MM.1S (cell line): ENCODE measurements around the gene BAG5.

ENCODE experiments used
- DNase-seq: peaks from one replicate; pipeline ENCODE4 v3.0.0-alpha.2; 2015
- H2AFZ ChIP-seq: fragments of 300-600 bp; sonication (generic); 2 replicates; pipeline ENCODE4 v1.6.0; 2016; ENCODE audit warnings: antibody characterized with exemption, low read length
- H3F3A ChIP-seq: fragments of 300-600 bp; sonication (generic); 2 replicates; pipeline ENCODE4 v1.6.1; 2016; ENCODE audit warnings: mild to moderate bottlenecking, antibody characterized with exemption, low read length, moderate library complexity, mixed read lengths; ENCODE audit not compliant: insufficient read depth
- H3K27ac ChIP-seq: fragments of 300-600 bp; sonication (generic); 2 replicates; pipeline ENCODE4 v1.5.1; 2016; ENCODE audit warnings: mild to moderate bottlenecking, low read length
- H3K27me3 ChIP-seq: fragments of 300-600 bp; sonication (generic); replicated peaks from 2 replicates; pipeline ENCODE4 v1.6.0; 2016; ENCODE audit warnings: low read length; ENCODE audit not compliant: insufficient read depth
- H3K36me3 ChIP-seq: fragments of 300-600 bp; sonication (generic); replicated peaks from 2 replicates; pipeline ENCODE4 v1.6.1; 2016; ENCODE audit warnings: mild to moderate bottlenecking, low read length, mixed read lengths; ENCODE audit not compliant: insufficient read depth
- H3K4me1 ChIP-seq: fragments of 300-600 bp; sonication (generic); 2 replicates; pipeline ENCODE4 v1.6.1; 2016; ENCODE audit warnings: low read length, mixed read lengths
- H3K4me2 ChIP-seq: fragments of 300-600 bp; sonication (generic); 2 replicates; pipeline ENCODE4 v1.6.0; 2016; ENCODE audit warnings: low read depth, low read length
- H3K4me3 ChIP-seq: fragments of 300-600 bp; sonication (generic); 2 replicates; pipeline ENCODE4 v1.5.1; 2016; ENCODE audit warnings: low read length, mixed read lengths
- H3K79me2 ChIP-seq: fragments of 300-600 bp; sonication (generic); 2 replicates; pipeline ENCODE4 v1.6.1; 2016; ENCODE audit warnings: mixed run types, low read length, mixed read lengths
- H3K9ac ChIP-seq: fragments of 300-600 bp; sonication (generic); 2 replicates; pipeline ENCODE4 v1.6.1; 2016; ENCODE audit warnings: low read length, mixed read lengths
- H3K9me2 ChIP-seq: fragments of 300-600 bp; sonication (generic); replicated peaks from 2 replicates; pipeline ENCODE4 v1.6.1; 2016; ENCODE audit warnings: mild to moderate bottlenecking, low read length, mixed read lengths; ENCODE audit not compliant: insufficient read depth
- H3K9me3 ChIP-seq: fragments of 300-600 bp; sonication (generic); replicated peaks from 2 replicates; pipeline ENCODE4 v1.6.1; 2016; ENCODE audit warnings: mild to moderate bottlenecking, low read length, mixed read lengths; ENCODE audit not compliant: insufficient read depth
- H4K20me1 ChIP-seq: fragments of 300-600 bp; sonication (generic); 2 replicates; pipeline ENCODE4 v1.6.1; 2016; ENCODE audit warnings: mild to moderate bottlenecking, low read length, moderate library complexity, mixed read lengths; ENCODE audit not compliant: insufficient read depth
- EZH2 ChIP-seq: fragments of 300-600 bp; sonication (generic); optimal IDR thresholded peaks from 2 replicates; pipeline ENCODE3; 2017; ENCODE audit warnings: low read depth, mild to moderate bottlenecking, antibody characterized with exemption, low read length, mixed read lengths
- EZH2phosphoT487 ChIP-seq: fragments of 300-600 bp; sonication (generic); IDR thresholded peaks from 2 replicates; pipeline ENCODE4 v1.6.1; 2018; ENCODE audit warnings: antibody characterized with exemption, low read length
- TF ChIP-seq, protein P1 (sequence below): fragments of 300-600 bp; sonication (generic); IDR thresholded peaks from 2 replicates; pipeline ENCODE4 v1.5.1; 2016; ENCODE audit warnings: antibody characterized with exemption, low read length, mixed read lengths

BAG5 gene

DNA sequence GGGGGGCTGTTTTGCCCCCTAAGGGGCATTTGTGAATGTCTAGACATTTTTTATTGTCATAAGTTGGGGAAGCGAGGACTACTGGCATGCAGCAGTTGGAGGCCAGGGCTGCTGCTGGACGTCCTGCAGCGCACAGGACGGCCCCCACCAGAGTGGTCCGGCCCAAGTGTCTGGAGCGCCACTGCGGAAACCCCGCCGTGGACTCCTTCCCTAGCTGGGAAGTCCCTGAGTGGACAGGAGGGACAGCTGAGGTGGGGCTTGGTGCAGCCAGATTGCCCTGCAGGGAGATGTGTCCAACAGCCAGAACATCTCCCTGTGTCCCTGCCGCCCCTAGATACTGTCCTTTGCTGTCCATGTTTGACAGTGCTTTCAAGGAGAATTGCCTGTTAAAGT lies 45.3 kb downstream of the BAG5 start:
- no peaks in the 10 kb centered on the region for H3K36me3 ChIP-seq
- H3K27me3 ChIP-seq = no peaks in the 10 kb centered on the region; the same call in 1 of the 2 replicates
- no peak for DNase-seq
- no peaks in the 10 kb centered on the region for H3K9me3 ChIP-seq
- no peaks in the 10 kb centered on the region for H4K20me1 ChIP-seq
- H3K79me2 ChIP-seq = no peaks in the 10 kb centered on the region
- H3K4me3 ChIP-seq = no peak overlapping the region
- H3K27ac ChIP-seq = no peak overlapping the region
- no peak overlapping the region for H3K9ac ChIP-seq
- no peaks in the 10 kb centered on the region for H3K9me2 ChIP-seq
- no peaks in the 10 kb centered on the region for H3K4me1 ChIP-seq
- H2AFZ ChIP-seq = no peak overlapping the region
- no peak overlapping the region for H3K4me2 ChIP-seq
- TF ChIP-seq EZH2phosphoT487 (no peak), EZH2 (no peak)
- TF ChIP-seq, protein P1, sequence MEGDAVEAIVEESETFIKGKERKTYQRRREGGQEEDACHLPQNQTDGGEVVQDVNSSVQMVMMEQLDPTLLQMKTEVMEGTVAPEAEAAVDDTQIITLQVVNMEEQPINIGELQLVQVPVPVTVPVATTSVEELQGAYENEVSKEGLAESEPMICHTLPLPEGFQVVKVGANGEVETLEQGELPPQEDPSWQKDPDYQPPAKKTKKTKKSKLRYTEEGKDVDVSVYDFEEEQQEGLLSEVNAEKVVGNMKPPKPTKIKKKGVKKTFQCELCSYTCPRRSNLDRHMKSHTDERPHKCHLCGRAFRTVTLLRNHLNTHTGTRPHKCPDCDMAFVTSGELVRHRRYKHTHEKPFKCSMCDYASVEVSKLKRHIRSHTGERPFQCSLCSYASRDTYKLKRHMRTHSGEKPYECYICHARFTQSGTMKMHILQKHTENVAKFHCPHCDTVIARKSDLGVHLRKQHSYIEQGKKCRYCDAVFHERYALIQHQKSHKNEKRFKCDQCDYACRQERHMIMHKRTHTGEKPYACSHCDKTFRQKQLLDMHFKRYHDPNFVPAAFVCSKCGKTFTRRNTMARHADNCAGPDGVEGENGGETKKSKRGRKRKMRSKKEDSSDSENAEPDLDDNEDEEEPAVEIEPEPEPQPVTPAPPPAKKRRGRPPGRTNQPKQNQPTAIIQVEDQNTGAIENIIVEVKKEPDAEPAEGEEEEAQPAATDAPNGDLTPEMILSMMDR = no peak
- no peaks in the 10 kb centered on the region for H3F3A ChIP-seq

DNA sequence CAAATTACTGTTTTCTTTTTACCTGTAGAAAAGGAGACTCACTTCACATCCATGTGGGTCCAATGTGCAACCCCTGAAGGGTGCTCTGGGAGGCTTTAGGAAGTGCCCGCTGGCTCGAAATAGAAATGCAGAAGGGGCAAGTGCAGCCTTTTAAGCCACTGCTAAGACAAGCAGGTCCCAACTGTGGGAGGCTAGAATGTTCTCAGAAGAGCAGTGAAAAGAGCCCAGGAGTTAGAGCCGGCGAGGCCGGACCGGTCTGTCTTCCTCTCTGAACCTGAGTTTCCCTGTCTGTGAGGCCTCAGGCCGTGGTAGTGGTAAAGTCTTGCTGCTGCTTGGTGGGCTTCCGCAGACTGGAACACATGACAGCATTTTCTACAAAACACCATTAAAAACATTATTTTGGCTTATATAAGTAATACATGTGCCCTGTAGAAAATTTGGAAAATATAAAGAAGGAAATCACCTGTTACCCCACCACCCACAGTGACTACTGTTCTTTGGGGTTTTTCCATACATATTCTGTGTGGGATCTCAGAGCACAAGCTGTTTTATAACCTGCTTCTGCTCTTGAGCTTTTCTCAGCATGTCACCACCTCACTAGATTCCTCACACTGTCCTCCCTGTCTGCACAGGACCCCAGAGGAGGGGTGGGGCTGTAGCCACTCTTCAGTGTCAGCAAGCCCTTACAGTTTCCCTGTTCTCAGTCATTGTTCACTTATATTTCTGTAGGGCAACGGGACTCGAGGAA lies 45.9 kb downstream of the BAG5 start:
- Histone ChIP-seq H3K27me3 (no peaks in the 10 kb centered on the region), H3K4me1 (no peaks in the 10 kb centered on the region), H3K9me3 (no peaks in the 10 kb centered on the region), H3K4me3 (no peak overlapping the region), H3K9me2 (no peaks in the 10 kb centered on the region), H2AFZ (no peak overlapping the region), H3F3A (no peaks in the 10 kb centered on the region), H3K36me3 (no peaks in the 10 kb centered on the region), H4K20me1 (no peaks in the 10 kb centered on the region), H3K79me2 (no peaks in the 10 kb centered on the region), H3K4me2 (no peak overlapping the region), H3K27ac (no peak overlapping the region), H3K9ac (no peak overlapping the region)
- no peak for DNase-seq
- TF ChIP-seq EZH2 (no peak), EZH2phosphoT487 (no peak)
- TF ChIP-seq, protein P1 = no peak

DNA sequence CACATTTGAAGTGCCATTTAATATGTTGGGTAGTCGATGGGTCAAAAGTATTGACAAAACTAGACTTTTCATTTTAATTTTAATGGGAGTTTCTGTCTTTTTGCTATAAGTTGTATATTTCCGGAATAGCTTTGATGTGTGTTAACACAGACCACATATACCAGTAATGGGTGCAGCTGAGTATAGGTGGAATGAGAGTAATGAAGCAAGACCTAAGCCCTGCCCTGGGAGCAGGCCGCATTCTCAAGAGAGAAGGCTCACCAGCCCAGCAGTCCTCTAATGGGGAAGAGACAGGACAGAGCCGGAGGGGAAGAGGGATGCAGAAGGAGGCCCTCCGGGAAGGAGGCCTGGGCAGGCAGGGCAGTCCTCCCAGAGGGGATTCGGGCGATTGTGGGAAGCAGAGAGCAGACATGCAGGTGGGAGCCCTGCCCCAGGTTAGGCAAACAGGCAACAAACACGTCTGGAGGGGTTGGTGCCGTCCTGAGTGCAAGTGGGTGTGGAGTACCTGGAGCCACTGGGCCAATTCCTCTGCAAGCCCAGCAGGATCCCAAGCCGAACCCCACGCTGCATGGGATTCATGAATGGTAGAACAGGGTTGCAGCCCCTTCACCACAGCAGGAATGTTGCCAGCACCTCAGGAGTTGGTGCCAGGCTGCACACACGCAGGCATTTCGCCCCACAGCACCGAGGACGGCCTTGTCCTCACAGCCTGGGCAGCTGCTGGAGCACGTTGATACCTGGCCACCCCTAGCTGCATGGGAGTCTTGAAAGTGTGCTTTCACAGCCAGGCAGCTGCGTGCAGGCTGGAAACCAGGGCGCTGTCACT lies 47.6 kb downstream of the BAG5 start:
- no peak for DNase-seq
- TF ChIP-seq EZH2 = no peak
- no peak for TF ChIP-seq EZH2phosphoT487
- TF ChIP-seq, protein P1 = no peak
- no peaks in the 10 kb centered on the region for H3K79me2 ChIP-seq
- no peaks in the 10 kb centered on the region for H3K9me3 ChIP-seq
- no peaks in the 10 kb centered on the region for H3K4me1 ChIP-seq
- H3K27ac ChIP-seq = no peak overlapping the region
- no peak overlapping the region for H3K9ac ChIP-seq
- H3K27me3 ChIP-seq = no peaks in the 10 kb centered on the region
- no peaks in the 10 kb centered on the region for H4K20me1 ChIP-seq
- H3K4me3 ChIP-seq = no peak overlapping the region
- no peak overlapping the region for H3K4me2 ChIP-seq
- H2AFZ ChIP-seq = no peak overlapping the region
- H3F3A ChIP-seq = no peaks in the 10 kb centered on the region
- no peaks in the 10 kb centered on the region for H3K9me2 ChIP-seq
- no peaks in the 10 kb centered on the region for H3K36me3 ChIP-seq
